Amniotic stem cell (primary cell): Measurements from ENCODE around the gene RCOR1.

Experiments used
- DNase-seq: peaks from one replicate; lab custom pipeline; 2025; lab: John Stamatoyannopoulos, UW

The RCOR1 gene

DNA sequence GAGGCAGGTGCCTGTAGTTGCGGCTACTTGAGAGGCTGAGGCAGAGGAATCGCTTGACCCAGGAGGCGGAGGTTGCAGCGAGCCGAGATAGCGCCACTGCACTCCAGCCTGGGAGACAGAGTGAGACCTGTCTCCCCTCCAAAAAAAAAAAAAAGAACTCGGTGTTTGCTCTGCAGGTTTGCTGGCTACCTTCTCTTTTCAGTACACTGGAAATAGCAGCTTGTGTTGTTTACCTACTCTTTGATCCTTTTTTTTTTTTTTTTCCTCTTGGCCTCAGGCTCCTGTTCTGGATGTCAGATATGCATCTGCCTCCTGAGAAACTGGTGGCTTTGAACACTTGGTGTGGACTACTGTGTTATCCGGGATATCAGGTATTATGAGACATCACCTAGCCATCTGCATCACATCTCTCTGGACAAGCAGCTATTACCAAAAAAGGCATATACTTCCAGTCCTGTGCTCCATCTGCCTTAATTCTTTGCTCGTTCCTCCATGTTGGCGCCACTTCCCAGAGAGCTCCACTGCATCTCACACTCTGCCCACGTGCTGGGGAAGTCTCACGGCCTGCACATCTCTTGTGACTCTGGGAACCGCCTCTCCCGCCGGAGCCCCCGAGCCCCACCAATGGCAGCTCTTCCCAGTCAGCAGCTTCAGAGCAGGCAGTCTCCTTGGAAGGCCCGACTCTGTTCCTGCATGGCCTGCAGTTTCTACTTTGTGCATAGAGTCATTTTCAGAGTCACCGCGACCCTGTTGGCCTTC, 133.9 kb downstream of the RCOR1 start:
- no peak for DNase-seq

DNA sequence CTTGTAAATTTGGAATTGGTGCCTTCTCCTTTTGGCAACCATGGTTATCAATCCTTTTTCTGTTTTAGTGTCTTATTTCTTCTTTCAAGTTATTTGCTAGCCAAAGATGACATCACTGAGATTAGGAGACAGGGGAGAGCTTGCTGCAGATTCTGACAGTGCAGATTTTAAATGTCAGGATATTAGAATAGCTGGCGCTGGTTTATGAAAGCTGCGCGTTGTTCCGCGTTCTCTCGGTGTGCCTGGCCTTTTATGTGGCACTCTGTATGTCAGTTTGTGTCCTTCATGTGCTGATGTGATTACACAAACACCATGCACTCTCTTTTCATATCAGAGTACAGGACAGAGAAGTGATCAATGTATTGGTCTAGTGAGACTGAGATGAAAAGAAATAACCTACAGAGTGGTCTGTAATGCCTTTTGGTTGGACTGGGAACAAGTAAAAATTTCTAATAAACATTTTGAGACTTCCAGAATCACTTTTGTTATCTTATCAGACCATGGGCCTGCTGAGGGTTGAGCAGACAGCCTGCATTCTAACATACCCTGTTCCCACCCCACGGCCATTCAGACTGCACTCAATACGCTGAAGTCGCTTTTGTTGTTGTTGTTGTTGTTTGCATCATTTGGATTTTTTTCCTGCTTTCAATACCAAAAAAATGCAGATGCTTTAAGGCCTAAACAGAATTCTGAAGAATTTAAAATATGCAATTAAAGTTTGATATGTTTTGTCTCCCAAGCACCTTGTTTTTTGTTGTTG, 135.1 kb downstream of the RCOR1 start:
- no peak for DNase-seq

DNA sequence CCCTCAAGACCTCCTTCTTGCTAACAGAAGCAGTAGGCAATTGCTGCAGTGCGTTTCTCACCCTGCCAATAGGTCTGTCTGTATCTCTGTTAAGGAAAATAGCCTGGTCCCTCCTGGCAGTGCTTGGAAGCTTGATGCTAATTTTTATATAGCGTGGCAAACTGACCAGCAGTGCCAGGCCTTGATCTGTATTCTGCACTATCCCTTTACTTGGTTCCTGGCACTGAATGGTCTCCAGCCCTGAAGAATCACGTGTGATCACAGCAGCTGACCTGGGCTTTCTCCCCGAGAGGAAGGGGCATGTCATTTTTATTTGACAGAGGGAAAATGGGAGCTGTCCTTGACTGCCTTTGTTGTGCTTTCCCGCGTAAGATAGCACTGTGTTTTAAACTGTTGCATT, 136.1 kb downstream of the RCOR1 start:
- no peak for DNase-seq

- no peak for DNase-seq
Measured at GRCh38 chr14:102729268-102729667, 136.8 kb downstream of the RCOR1 start.

- DNase-seq: no peak
Measured at GRCh38 chr14:102729825-102730224, 137.4 kb downstream of the RCOR1 start.

- no peak for DNase-seq
Measured at GRCh38 chr14:102731101-102731870, 138.8 kb downstream of the RCOR1 start.

GRCh38 chr14:102731871-102732800, 139.7 kb downstream of the RCOR1 start:
- DNase-seq: no peak

DNA sequence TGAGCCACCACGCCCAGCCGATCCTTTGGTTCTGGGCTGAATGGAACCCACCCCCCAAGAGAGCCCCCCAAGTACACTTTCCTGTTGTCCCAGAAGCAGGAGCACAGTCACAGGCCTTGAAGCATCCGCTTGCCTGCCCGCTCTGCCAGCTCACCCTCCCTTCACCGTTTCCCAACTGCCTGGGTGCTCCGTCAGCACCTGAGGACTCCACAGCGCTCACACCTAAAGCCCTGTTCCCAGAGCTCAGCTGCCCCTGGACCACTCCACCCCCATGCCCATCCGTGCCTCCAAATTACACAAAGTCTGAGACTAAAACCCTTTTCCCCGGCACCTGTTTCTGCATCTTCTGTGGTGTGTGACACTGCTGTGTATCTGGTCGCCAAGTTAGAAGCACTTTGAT, 140.5 kb downstream of the RCOR1 start:
- DNase-seq: no peak

DNA sequence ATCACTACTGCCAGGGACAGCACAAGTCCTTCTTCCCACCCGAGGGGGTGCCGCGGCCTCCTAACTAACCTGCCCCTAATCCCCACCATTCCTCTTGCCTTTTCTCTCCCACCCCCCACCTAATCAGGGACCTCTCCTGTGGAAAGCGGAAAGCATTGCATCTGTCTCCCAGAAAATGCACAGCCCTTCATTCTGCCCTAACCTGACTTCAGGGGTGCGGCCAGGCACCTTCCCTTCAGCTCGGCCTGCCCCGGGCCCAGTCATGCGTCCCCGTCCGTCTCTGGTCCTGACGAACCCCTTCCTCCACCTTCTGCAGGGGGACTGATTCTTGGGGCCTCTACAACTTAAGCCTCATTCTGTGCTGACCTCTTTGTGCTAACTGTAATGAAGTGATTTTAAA, 140.9 kb downstream of the RCOR1 start:
- DNase-seq: no peak

- no peak for DNase-seq
Measured at GRCh38 chr14:102734436-102734835, 142.0 kb downstream of the RCOR1 start.

DNA sequence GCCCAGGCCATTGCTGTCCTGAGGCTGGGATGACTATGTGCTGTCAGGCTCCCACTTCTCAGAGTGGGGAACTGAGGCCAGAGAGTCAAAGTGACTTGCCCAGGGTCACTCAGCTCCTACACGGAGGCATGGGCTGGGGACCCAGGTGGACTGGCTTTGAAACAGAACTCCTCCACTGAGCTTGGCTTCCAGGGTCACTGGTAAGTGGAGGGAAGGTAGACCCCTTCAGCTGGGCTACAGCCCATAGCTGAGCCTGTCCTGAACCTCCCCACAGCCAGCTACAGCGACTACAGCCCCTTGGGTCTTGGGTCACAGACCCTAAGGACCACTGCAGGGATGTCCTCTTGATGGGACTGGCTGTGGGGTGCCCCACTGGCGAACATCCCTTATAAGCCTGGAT, 144.5 kb downstream of the RCOR1 start:
- DNase-seq: no peak

GRCh38 chr14:102737402-102738372, 145.2 kb downstream of the RCOR1 start:
- DNase-seq: no peak

DNA sequence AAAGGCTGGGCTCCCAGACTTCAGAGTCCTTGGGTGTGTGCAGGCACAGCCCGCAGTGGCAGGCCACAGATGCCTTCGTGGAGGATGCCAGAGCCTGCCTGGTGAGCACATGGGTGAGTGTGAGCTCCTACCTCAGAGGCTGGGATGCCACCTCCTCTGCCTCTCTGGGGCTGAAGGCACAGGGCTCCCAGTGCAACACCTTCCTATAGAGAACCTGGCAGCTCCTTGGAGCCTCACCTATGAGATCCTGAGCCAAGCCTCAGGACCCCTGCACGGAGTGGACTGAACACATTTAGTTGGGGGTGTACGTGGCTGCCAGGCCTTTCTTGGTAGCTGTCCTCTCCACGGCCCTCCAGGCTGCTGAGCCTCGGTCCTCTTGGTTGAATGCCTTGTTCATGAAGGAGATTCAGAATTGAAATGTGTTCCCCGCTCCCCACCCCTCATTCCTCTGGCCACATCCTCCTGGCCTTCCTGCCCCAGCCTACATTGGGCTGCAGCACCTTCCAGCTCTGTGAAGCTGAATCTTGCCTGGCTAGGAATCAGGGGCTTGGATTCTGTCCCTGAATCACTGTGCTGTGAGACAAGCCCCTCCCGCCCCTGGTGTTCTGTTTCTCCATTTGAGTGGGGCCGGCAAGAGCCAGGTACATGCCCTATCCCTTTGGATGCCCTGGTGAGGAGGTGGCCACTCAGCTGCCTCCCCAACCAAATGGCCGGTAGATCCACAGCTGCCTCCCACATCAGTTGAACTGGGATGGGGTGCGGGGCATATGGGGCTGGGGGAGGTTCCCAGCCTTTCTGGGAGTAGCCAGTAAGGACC, 146.1 kb downstream of the RCOR1 start:
- no peak for DNase-seq

- no peak for DNase-seq
Measured at GRCh38 chr14:102739190-102739469, 146.7 kb downstream of the RCOR1 start.

DNA sequence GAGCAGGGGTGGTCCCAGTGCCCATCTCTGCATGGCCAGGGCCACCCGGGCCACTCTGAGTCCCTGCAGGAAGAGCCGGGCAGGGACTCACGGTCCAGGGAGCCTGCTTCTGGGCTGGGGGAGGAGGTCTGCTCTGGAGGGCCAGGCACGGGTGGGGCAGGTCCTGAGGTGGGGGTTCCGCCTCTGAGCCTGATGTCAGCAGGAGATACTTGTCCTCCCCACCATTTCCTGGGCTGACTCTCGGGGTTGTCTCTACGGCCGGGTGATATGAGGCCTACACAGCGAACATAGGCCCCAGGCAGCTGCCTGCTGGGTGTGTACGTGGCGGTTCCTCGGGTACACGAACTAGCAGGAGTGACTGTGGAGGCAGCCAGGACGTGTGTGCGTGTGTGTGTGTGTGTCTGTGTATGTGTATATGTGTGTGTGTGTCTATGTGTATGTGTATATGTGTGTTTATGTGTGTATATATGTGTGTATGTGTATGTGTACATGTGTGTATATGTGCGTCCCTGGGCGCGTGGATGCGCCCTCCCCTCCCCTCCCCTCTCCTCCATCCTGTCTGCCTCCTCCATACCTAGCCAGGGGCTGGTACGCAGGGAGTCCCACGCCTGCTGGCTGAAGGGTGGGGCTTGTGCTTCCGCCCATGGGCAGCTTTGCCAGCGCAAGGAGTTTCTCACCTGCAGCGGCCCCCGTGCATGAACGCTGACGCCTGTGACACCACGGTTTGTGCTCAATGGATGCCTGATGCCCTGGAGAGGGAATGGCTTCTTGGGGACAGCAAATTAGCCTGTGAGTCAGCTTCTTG, 154.4 kb downstream of the RCOR1 start:
- no peak for DNase-seq

DNA sequence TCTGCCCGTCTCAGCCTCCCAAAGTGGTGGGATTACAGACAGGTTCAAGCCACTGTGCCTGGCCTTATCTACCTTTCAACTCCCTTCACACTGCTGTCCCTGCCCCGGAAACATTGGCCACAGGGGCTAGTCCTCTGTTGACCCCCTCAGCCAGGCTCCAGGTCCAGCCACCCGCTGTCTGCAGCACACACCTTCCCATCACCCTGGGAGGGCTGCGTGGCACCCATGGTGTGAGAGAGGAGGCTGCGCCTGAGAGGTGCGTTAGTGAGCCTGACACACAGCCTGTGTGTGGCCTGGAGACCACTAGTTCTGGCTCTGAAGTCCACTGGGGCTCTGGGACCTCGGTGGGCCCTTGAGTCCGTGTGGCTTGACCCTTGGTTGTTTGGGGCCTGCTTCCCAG, 156.4 kb downstream of the RCOR1 start:
- no peak for DNase-seq

DNA sequence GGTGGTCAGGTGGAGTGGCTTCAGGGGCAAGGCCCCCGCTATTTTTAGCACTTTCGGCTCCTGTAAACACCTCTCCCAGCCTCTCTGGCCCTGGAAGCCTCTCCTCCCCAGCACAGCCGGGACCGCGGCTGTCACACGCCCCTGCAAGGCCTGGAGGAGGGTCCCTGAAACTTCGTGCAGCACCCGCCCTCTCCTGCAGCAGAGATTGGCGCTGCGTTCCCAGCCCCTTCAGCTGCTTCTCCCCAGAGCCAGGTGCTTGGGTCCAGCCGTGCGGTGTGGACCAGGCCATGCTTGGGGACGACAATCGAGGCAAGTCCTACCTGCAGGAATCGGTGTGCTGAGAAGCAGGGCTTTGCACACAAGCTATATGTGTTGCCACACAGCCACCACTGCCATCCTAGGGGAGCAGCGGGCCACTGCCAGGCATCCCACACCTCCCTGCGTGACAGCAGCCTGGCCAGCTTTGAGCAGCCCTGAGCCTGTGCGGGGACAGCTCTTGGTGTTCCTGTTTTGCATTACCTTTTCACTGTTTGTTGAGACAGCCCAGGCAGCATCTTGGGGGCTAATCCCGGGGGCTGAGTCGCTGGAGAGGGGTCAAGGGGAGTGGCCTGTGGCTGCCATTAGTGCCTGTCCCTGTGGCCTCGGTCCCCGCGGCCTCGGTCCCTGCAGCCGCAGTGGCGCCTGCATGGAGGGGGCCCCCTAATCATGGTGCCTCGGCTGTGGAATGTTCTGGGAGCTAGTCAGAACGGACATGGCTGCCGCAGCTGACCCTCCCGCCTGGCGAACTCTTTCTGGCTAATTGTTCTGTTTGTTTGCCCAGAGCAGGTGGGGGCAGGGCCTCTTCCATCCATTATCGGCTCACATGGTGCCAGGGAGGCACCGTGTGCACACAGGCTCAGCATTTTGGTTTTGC, 157.2 kb downstream of the RCOR1 start:
- DNase-seq: no peak

DNA sequence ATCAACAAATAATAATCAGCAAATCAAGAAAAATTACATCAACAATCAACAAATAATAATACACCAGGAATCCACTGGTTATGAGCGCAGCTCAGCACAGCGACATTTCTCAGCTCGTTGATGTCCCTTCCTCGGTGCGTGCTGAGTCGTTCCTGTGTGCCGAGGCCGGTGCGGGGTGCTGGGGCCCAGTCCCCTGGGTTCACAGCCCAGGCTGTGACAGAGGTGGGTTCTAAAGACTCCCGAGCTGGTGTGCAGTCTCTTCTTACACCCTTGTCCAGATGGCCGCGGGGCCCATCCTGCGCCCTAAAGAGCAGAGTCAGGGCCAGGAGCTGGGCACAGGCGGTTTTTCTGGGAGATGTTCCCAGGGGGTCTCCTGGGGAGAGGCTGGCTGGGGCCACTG, 157.9 kb downstream of the RCOR1 start:
- DNase-seq: no peak
